SU-DHL-6 (cell line): ENCODE measurements around the gene GSTM5.

Experiments used
- H2AFZ ChIP-seq: fragments of 200-600 bp; sonication (generic); 2 replicates; pipeline ENCODE4 v1.6.1; 2014; ENCODE audit warnings: low read depth, mild to moderate bottlenecking, moderate library complexity, mixed read lengths, antibody characterized with exemption, low read length; ENCODE audit not compliant: severe bottlenecking
- H3F3A ChIP-seq: fragments of 200-600 bp; shearing (Covaris generic); 2 replicates; pipeline ENCODE4 v1.6.0; 2016; ENCODE audit warnings: antibody characterized with exemption, mild to moderate bottlenecking; ENCODE audit not compliant: insufficient read depth
- H3K27ac ChIP-seq: fragments of 200-600 bp; sonication (generic); 2 replicates; pipeline ENCODE4 v1.5.1; 2016; ENCODE audit warnings: low read depth, mild to moderate bottlenecking, low read length, moderate library complexity, mixed read lengths
- H3K27me3 ChIP-seq: fragments of 200-600 bp; sonication (generic), shearing (Covaris generic); 2 replicates; pipeline ENCODE4 v1.6.0; 2014; ENCODE audit warnings: mild to moderate bottlenecking, low read length
- H3K36me3 ChIP-seq: fragments of 200-600 bp; sonication (generic); 2 replicates; pipeline ENCODE4 v1.6.1; 2014; ENCODE audit warnings: mild to moderate bottlenecking, low read length, mixed read lengths
- H3K4me2 ChIP-seq: fragments of 300-600, 200-600 bp; shearing (Covaris generic), sonication (generic); 2 replicates; pipeline ENCODE4 v1.6.0; 2014; ENCODE audit warnings: low read length, low read depth, mild to moderate bottlenecking; ENCODE audit not compliant: poor library complexity, severe bottlenecking
- H3K4me3 ChIP-seq: fragments of 200-600 bp; sonication (generic); 2 replicates; pipeline ENCODE4 v1.5.1; 2014; ENCODE audit warnings: antibody characterized with exemption, low read length, mild to moderate bottlenecking, mixed read lengths; ENCODE audit not compliant: insufficient read depth, poor library complexity, severe bottlenecking
- H3K79me2 ChIP-seq: fragments of 200-600 bp; sonication (generic); 2 replicates; pipeline ENCODE4 v1.6.1; 2014; ENCODE audit warnings: mild to moderate bottlenecking, low read length, moderate library complexity; ENCODE audit not compliant: insufficient read depth
- H3K9ac ChIP-seq: fragments of 200-600 bp; sonication (generic); 2 replicates; pipeline ENCODE4 v1.7.0; 2014; ENCODE audit warnings: mild to moderate bottlenecking, low read length
- H3K9me2 ChIP-seq: fragments of 200-600 bp; sonication (generic); replicated peaks from 2 replicates; pipeline ENCODE4 v1.6.1; 2014; ENCODE audit warnings: low read length; ENCODE audit not compliant: insufficient read depth
- H3K9me3 ChIP-seq: fragments of 200-600 bp; sonication (generic); 2 replicates; pipeline ENCODE4 v1.6.1; 2014; ENCODE audit warnings: low read length, mixed read lengths; ENCODE audit not compliant: insufficient read depth
- H4K20me1 ChIP-seq: fragments of 200-600 bp; sonication (generic); 2 replicates; pipeline ENCODE4 v1.6.1; 2014; ENCODE audit warnings: low read depth, mild to moderate bottlenecking, antibody characterized with exemption, low read length, moderate library complexity, mixed read lengths
- CTCF ChIP-seq: fragments of 200-600 bp; sonication (generic); IDR thresholded peaks from one replicate; pipeline ENCODE4 v1.5.1; 2017; ENCODE audit warnings: antibody characterized with exemption, mild to moderate bottlenecking, low read length, moderate library complexity; ENCODE audit not compliant: insufficient read depth, poor library complexity, severe bottlenecking
- EZH2phosphoT487 ChIP-seq: fragments of 200-600 bp; sonication (generic), shearing (Covaris generic); conservative IDR thresholded peaks from 2 replicates; pipeline ENCODE4 v1.6.1; 2018; ENCODE audit warnings: mild to moderate bottlenecking, antibody characterized with exemption, low read length, moderate library complexity, mixed read lengths

Gene GSTM5

GRCh38 chr1:109713636-109714035 is 1.6 kb downstream of the GSTM5 start:
- no peak overlapping the region for H3K4me3 ChIP-seq
- H3F3A ChIP-seq = no peaks in the 10 kb centered on the region
- H3K9ac ChIP-seq = no peak overlapping the region
- H3K79me2 ChIP-seq = no peaks in the 10 kb centered on the region
- no peaks in the 10 kb centered on the region for H3K9me2 ChIP-seq
- TF ChIP-seq CTCF (no peak), EZH2phosphoT487 (no peak)
- H3K9me3 ChIP-seq = no peaks in the 10 kb centered on the region
- no peak overlapping the region for H3K4me2 ChIP-seq
- no peaks in the 10 kb centered on the region for H3K36me3 ChIP-seq
- H3K27ac ChIP-seq = no peak overlapping the region
- H2AFZ ChIP-seq = no peak overlapping the region
- no peaks in the 10 kb centered on the region for H3K27me3 ChIP-seq
- no peaks in the 10 kb centered on the region for H4K20me1 ChIP-seq

- TF ChIP-seq EZH2phosphoT487 (no peak), CTCF (no peak)
- Histone ChIP-seq H3K9me3 (no peaks in the 10 kb centered on the region), H2AFZ (no peak overlapping the region), H3F3A (no peaks in the 10 kb centered on the region), H3K79me2 (no peaks in the 10 kb centered on the region), H4K20me1 (no peaks in the 10 kb centered on the region), H3K4me2 (no peak overlapping the region), H3K4me3 (no peak overlapping the region), H3K9me2 (no peaks in the 10 kb centered on the region), H3K27ac (no peak overlapping the region), H3K27me3 (no peaks in the 10 kb centered on the region), H3K36me3 (no peaks in the 10 kb centered on the region), H3K9ac (no peak overlapping the region)
Measured at GRCh38 chr1:109714661-109715372, 2.8 kb downstream of the GSTM5 start.

GRCh38 chr1:109716121-109716520 is 4.1 kb downstream of the GSTM5 start:
- Histone ChIP-seq H3K4me3 (no peak overlapping the region), H3K9me3 (no peaks in the 10 kb centered on the region), H3K27ac (no peak overlapping the region), H3K4me2 (no peak overlapping the region), H4K20me1 (no peaks in the 10 kb centered on the region), H3K27me3 (no peaks in the 10 kb centered on the region), H2AFZ (no peak overlapping the region), H3K79me2 (no peaks in the 10 kb centered on the region), H3F3A (no peaks in the 10 kb centered on the region), H3K9ac (no peak overlapping the region), H3K9me2 (no peaks in the 10 kb centered on the region), H3K36me3 (no peaks in the 10 kb centered on the region)
- no peak for TF ChIP-seq EZH2phosphoT487
- no peak for TF ChIP-seq CTCF
